ENCODE measurements around the gene TCTN2.
A peak's percentile ranks its signal among the peaks of the same experiment; 100 is the strongest.

The TCTN2 gene

GRCh38 chr12:123670882-123671728 lies at the start of gene TCTN2:
Gene TCTN2 (plus strand): TSS chr12:123671113. CDS start chr12:123671241, 128 bp downstream.
- DNase-seq = peak; percentile 73

- DNase-seq = no peak
These were observed 49.0 kb upstream of the TCTN2 start for GRCh38 chr12:123621619-123622530.

DNA sequence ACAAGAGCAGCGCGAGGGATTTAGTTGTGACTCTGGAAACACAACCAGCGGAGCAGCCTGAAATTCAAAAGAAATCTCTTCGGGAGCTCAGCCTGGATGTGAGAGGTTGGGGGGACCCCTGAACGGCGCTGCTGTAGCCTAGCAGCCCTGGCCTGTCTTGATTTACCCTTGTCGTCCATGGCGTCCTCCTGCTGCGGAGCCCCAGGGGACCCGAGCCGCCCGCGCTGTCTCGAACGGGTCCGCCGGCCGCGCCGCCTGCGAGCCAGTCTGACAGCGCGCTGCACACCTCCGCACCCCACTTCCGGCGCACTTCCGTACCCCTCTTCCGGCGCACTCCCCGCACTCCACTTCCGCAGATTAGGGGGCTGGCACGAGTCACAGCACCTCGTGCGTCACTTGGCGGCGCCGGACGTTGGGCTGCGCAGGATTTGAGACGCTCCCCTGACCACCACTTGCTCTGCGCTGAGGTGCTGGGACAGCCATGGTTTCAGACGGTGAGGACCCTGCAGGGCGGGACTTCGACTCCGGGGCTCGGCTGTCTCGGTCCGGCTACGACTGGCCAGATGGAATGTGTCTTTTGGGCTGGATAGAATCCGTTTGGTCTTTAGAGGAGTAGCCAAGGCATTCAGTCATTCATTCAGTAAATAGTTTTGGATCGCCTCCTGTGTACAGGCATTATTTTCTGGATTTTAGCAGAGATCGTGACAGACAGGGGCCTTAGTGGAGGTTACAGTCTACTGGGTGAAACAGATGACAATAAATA lies 37.4 kb upstream of the TCTN2 start, which contains the start of the genes EIF2B1 and GTF2H3:
TSS of gene EIF2B1 (minus strand) at position 308 of the 763 bp plus-strand sequence. CDS start at position 179, 129 bp downstream.
TSS of gene GTF2H3 (plus strand) at position 451 of the 763 bp plus-strand sequence. CDS start at position 482, 31 bp downstream.
- DNase-seq = peak; percentile 92

- DNase-seq = no peak
These were observed 36.8 kb upstream of the TCTN2 start for GRCh38 chr12:123634142-123634561.

DNA sequence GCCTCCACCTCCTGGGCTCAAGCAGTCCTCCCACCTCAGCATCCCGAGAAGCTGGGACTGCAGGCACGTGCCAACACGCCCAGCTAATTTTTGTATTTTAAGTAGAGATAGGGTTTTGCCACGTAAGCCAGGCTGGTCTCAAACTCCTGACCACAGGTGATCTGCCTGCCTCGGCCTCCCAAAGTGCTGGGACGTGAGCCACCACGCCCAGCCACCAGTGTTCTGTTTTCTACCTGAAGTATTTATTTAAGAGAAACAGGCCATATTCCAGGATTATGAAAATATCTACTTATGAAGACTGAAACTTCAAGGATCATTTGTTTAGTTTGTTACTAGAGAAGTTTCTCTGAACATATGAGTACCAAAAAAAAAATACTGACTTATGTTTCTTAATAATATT lies 27.0 kb upstream of the TCTN2 start:
- no peak for DNase-seq

- no peak for DNase-seq
These were observed 25.5 kb upstream of the TCTN2 start for GRCh38 chr12:123645380-123645779.

- DNase-seq = no peak
These were observed 25.0 kb upstream of the TCTN2 start for GRCh38 chr12:123645878-123646277.

DNA sequence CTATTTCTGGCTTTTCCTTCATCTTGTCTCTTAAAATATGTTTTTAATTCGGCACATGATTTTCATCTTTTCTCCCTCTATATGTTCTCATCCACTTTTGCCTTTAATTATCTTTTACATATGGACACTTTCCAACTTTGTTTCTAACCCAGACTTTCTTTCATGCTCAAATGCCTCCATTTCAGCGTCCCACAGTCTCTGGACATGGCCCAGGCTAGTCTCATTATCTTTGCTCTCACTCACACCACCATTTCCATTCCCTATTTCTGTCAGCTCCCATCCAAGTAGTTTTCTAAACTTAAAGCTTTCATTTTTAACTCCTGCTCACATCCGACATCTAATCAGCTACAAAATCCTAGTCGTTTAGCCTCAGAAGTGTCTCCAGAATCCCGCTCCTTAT lies 22.5 kb upstream of the TCTN2 start:
- DNase-seq = no peak

DNA sequence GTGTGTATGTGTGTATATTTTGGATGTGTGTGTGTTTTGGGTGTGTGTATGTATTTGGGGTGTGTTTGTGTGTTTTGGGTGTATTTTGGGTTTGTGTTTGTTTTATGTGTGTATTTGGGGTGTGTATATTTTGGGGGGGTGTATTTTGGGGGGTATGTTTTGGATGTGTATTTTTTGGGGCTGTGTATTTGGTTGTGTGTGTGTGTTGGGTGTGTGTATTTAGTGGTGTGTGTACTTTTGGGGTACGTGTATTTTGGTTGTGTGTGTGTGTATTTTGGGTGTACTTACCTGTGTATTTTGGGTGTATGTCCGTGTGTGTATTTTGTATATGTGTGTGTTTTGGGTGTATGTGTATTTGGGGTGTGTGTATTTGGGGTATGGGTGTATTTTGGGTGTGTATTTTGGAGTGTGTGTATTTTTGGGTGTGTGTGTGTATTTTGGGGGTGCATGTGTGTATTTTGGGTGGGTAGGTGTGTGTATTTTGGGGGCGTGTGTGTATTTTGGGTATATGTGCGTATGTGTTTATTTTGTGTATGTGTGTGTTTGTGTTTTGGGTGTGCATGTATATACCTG lies 16.7 kb upstream of the TCTN2 start:
- DNase-seq = no peak

GRCh38 chr12:123655420-123655819 lies 15.5 kb upstream of the TCTN2 start:
- DNase-seq = no peak

- no peak for DNase-seq
These were observed 14.5 kb upstream of the TCTN2 start for GRCh38 chr12:123656392-123656791.

DNA sequence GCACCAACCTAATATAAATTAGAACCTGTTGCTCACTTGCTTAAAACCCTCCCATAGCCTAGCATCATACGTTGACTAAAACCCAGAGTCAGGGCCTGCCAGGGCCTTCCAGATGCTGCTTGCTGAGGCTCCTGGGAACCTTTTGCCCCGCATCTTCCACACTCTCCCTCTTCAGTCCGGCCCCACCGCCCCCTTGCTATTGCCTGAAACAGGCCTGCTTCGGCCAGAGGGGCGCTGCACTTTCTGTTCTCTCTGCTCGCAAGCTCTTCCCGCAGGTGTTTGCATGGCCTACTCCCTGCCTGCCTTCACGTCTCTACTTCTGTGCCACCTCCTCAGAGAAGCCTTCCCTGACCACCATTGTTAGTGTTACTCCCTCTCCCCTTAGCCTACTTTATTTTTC lies 13.7 kb upstream of the TCTN2 start:
- no peak for DNase-seq

DNA sequence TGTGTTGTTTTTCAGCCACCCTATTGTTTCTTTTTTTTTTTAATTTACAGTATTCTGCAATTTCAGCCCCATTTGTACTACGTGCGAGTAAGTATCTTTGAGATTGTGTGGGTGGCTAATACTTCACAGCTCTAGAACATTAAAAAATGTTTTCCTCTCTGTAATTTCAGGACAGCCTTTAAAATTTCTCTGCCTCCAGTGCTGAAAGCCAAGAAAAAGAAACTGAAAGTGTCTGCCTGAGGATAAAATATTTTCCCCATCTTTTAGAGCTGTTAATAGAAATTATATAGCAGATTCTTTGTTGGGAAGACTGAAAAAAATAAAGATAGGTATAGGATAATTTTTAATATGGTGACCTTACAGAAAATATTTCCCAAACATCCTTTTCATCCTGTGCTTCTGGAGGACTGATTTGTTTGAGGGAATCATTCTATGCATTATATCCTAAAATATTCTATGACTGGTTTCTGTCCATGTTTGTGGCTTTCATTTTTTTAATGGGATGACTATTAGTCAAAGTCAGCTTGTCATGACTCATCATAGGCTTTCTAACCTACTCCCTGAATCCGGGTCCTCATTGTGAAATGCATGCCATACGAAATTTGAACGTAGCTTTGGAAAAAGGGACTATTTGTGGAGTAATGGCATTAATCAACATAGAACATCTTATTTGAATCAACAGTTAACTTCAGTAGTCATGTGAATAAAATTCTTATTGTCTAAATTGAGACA lies 10.8 kb upstream of the TCTN2 start:
- DNase-seq = no peak

- DNase-seq = no peak
These were observed 3.1 kb upstream of the TCTN2 start for GRCh38 chr12:123667771-123668170.

- no peak for DNase-seq
These were observed 963 bp downstream of the TCTN2 start for GRCh38 chr12:123671876-123672275.

- DNase-seq = no peak
These were observed 4.5 kb downstream of the TCTN2 start for GRCh38 chr12:123675436-123675835.

- no peak for DNase-seq
These were observed 5.9 kb downstream of the TCTN2 start for GRCh38 chr12:123676616-123677320.

GRCh38 chr12:123678981-123679380 lies 8.1 kb downstream of the TCTN2 start:
- no peak for DNase-seq

GRCh38 chr12:123681605-123682004 lies 10.7 kb downstream of the TCTN2 start:
- no peak for DNase-seq

DNA sequence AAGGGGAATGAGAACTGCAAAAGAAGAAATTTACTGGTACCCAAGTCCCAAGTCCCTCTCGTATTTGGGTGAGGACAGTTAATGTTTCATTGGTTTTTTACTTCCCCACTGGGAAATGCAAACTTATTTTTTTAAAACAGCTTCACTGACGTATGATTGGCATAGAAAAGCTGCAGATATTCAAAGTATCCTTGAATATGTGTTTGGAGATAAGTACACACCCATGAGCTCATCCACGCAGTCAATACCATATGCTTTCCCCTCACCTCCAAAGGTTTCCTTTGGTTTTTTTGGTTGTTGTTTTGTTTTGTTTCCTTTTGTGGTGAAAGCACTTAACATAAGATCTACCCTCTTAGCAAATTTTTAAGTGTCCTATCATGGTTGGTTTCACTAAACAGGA lies 13.1 kb downstream of the TCTN2 start:
- DNase-seq = no peak

GRCh38 chr12:123686636-123687190 lies 15.8 kb downstream of the TCTN2 start:
- no peak for DNase-seq

Measured in NCI-H187 treated with DMSO at 0.1 percent for 48 hours (cell line).